GM12874 (cell line): Measurements from ENCODE around the gene ZNF780A.

ENCODE experiments used
- CTCF ChIP-seq: IDR thresholded peaks from 2 replicates; pipeline ENCODE4 v1.5.1; 2011; ENCODE audit warnings: low read depth, mild to moderate bottlenecking, control low read depth, low read length, moderate library complexity; ENCODE audit not compliant: insufficient read depth

The ZNF780A gene

GRCh38 chr19:40090241-40091204, at the start of gene ZNF780A:
Gene ZNF780A (minus strand): TSS chr19:40090943. CDS start chr19:40084753, 6,190 bp downstream.
- no peak for TF ChIP-seq CTCF

- peak; percentile 42; the same call in 1 of the 2 replicates for TF ChIP-seq CTCF
Observed at GRCh38 chr19:40139533-40140287, 49.0 kb upstream of the ZNF780A start.

GRCh38 chr19:40136818-40137217, 46.1 kb upstream of the ZNF780A start:
- TF ChIP-seq CTCF: no peak

GRCh38 chr19:40134866-40135265, 44.1 kb upstream of the ZNF780A start:
- TF ChIP-seq CTCF: no peak

- no peak for TF ChIP-seq CTCF
Observed at GRCh38 chr19:40133491-40133890, 42.7 kb upstream of the ZNF780A start.

- no peak for TF ChIP-seq CTCF
Observed at GRCh38 chr19:40130013-40130412, 39.3 kb upstream of the ZNF780A start.

- TF ChIP-seq CTCF: no peak
Observed at GRCh38 chr19:40129425-40129824, 38.7 kb upstream of the ZNF780A start.
